ENCODE results near the gene DLG2.

DLG2 gene

GRCh38 chr11:84413549-84413948 is 1213.6 kb downstream of the DLG2 start:
- no peak overlapping the region for H3K4me3 ChIP-seq (replicated peaks in 1 of 2; ENCODE audit: low read depth in 2 of 2, low read length in 2 of 2)
- no peak for TF ChIP-seq CTCF (IDR thresholded peaks at IDR 0.05; ENCODE audit: low read depth, low read length)
- no peak for DNase-seq (ENCODE audit: low read depth in 2 of 2)

GRCh38 chr11:84412862-84413261 is 1214.3 kb downstream of the DLG2 start:
- no peak overlapping the region for H3K4me3 ChIP-seq (replicated peaks in 1 of 2; ENCODE audit: low read depth in 2 of 2, low read length in 2 of 2)
- no peak for DNase-seq (ENCODE audit: low read depth in 2 of 2)
- no peak for TF ChIP-seq CTCF (IDR thresholded peaks at IDR 0.05; ENCODE audit: low read depth, low read length)

GRCh38 chr11:84408946-84409411 is 1218.2 kb downstream of the DLG2 start:
- TF ChIP-seq CTCF (IDR thresholded peaks at IDR 0.05; ENCODE audit: low read depth, low read length), result no peak
- peak; percentile 10 to 27 for DNase-seq (ENCODE audit: low read depth in 2 of 2)
- no peak overlapping the region for H3K4me3 ChIP-seq (replicated peaks in 1 of 2; ENCODE audit: low read depth in 2 of 2, low read length in 2 of 2)

- TF ChIP-seq CTCF (IDR thresholded peaks at IDR 0.05; ENCODE audit: low read depth, low read length), result no peak
- DNase-seq (ENCODE audit: low read depth in 2 of 2), result no peak
- H3K4me3 ChIP-seq (replicated peaks in 1 of 2; ENCODE audit: low read depth in 2 of 2, low read length in 2 of 2), result no peak overlapping the region
Observed at GRCh38 chr11:84407091-84407490, 1220.1 kb downstream of the DLG2 start.

GRCh38 chr11:84398017-84398626 is 1229.0 kb downstream of the DLG2 start:
- no peak overlapping the region for H3K4me3 ChIP-seq (replicated peaks in 1 of 2; ENCODE audit: low read depth in 2 of 2, low read length in 2 of 2)
- peak; percentile 61 to 66 for DNase-seq (ENCODE audit: low read depth in 2 of 2)
- peak; percentile 47 for TF ChIP-seq CTCF (IDR thresholded peaks at IDR 0.05; ENCODE audit: low read depth, low read length)

- peak; percentile 21 to 31 for DNase-seq (ENCODE audit: low read depth in 2 of 2)
- TF ChIP-seq CTCF (IDR thresholded peaks at IDR 0.05; ENCODE audit: low read depth, low read length), result no peak
- no peak overlapping the region for H3K4me3 ChIP-seq (replicated peaks in 1 of 2; ENCODE audit: low read depth in 2 of 2, low read length in 2 of 2)
Observed at GRCh38 chr11:84396521-84396920, 1230.6 kb downstream of the DLG2 start.
